MM.1S (cell line): ENCODE measurements around the gene DTNB.

Source experiments
- CTCF ChIP-seq: fragments of 300-600 bp; sonication (generic); IDR thresholded peaks from 2 replicates; pipeline ENCODE4 v1.5.1; 2016; ENCODE audit warnings: antibody characterized with exemption, low read length, mixed read lengths
- EZH2 ChIP-seq: fragments of 300-600 bp; sonication (generic); optimal IDR thresholded peaks from 2 replicates; pipeline ENCODE3; 2017; ENCODE audit warnings: low read depth, mild to moderate bottlenecking, antibody characterized with exemption, low read length, mixed read lengths

GRCh38 chr2:25674077-25674362 lies 643 bp upstream of the DTNB start:
- TF ChIP-seq CTCF = no peak
- TF ChIP-seq EZH2 = no peak
